Left kidney (tissue), 2 donors: ENCODE data around the gene LTO1. TPM values are rescaled to one million over a fixed set of nuclear protein-coding genes. Genes with fewer than 3 reads are reported as not detected.
"Not testable (repeated sequence)": the region's sequence is repeated elsewhere in the genome, so short reads cannot be mapped to it uniquely, and the experiment has no call there.

Experiments
- DNase-seq: peaks from one replicate; pipeline ENCODE4 v3.0.0-alpha.2; 2013
- polyA plus RNA-seq: library from polyadenylated mRNA; unstranded; fragments of 120-200 nt; gene quantifications from one replicate; pipeline ENCODE4 v1.2.1, GENCODE V29; 2013; ENCODE audit not compliant: insufficient read length

Gene LTO1
- polyA plus RNA-seq, 1 donor: 36.9 TPM

GRCh38 chr11:69635804-69636511 is 39.2 kb downstream of the LTO1 start:
- DNase-seq: no peak

- no peak for DNase-seq
These were observed 40.0 kb downstream of the LTO1 start for GRCh38 chr11:69635195-69635594.

- DNase-seq: no peak
These were observed 40.6 kb downstream of the LTO1 start for GRCh38 chr11:69634590-69634989.

- DNase-seq: no peak
These were observed 41.1 kb downstream of the LTO1 start for GRCh38 chr11:69634069-69634468.

GRCh38 chr11:69632900-69633299 is 42.3 kb downstream of the LTO1 start:
- DNase-seq: no peak

GRCh38 chr11:69630424-69630823 is 44.7 kb downstream of the LTO1 start:
- DNase-seq: no peak

- DNase-seq: no peak
These were observed 45.1 kb downstream of the LTO1 start for GRCh38 chr11:69630017-69630416.

- DNase-seq: no peak
These were observed 47.6 kb downstream of the LTO1 start for GRCh38 chr11:69627551-69627950.

GRCh38 chr11:69625476-69625875 is 49.7 kb downstream of the LTO1 start:
- no peak for DNase-seq

GRCh38 chr11:69624293-69624692 is 50.9 kb downstream of the LTO1 start:
- no peak for DNase-seq

- not testable (repeated sequence) for DNase-seq
These were observed 53.0 kb downstream of the LTO1 start for GRCh38 chr11:69622097-69622681.

- DNase-seq: no peak
These were observed 54.4 kb downstream of the LTO1 start for GRCh38 chr11:69620683-69621290.

- no peak for DNase-seq
These were observed 56.9 kb downstream of the LTO1 start for GRCh38 chr11:69618237-69618636.

- DNase-seq: no peak
These were observed 57.5 kb downstream of the LTO1 start for GRCh38 chr11:69617682-69618081.

GRCh38 chr11:69617220-69617619 is 57.9 kb downstream of the LTO1 start:
- no peak for DNase-seq

Other genes starting within 250 kb of the LTO1 start
- not detected for gene LINC01488, start 193.7 kb downstream of the LTO1 start, polyA plus RNA-seq
- gene CCND1, start 34.2 kb downstream of the LTO1 start, polyA plus RNA-seq: 132 TPM
- 0.67 TPM for gene FGF19, start 28.7 kb upstream of the LTO1 start, polyA plus RNA-seq
- gene FGF4, start 100.0 kb upstream of the LTO1 start, polyA plus RNA-seq: not detected
- not detected for gene FGF3, start 144.1 kb upstream of the LTO1 start, polyA plus RNA-seq